Thyroid gland (tissue), 4 donors: ENCODE results near the gene ACTN2. TPM values are rescaled to one million over a fixed set of nuclear protein-coding genes. Genes with fewer than 3 reads are reported as not detected.

ENCODE experiments used
- DNase-seq, 2 donors: peaks; one replicate each; pipeline ENCODE4 v3.0.0-alpha.2; 2019
- H3K27ac ChIP-seq, 3 donors: fragments of 200-600 bp; sonication (generic); 1 replicate in 2 of 3; 2 replicates in 1 of 3; pipeline ENCODE4 v1.5.1; 2016 to 2019; ENCODE audit warnings: mild to moderate bottlenecking in 1 of 3, moderate library complexity in 1 of 3
- H3K27me3 ChIP-seq: fragments of 200-600 bp; sonication (generic); one replicate; pipeline ENCODE4 v1.5.1; 2019
- H3K36me3 ChIP-seq, 2 donors: fragments of 200-600 bp; sonication (generic); one replicate each; pipeline ENCODE4 v1.5.1; 2016 to 2019
- H3K4me1 ChIP-seq, 2 donors: fragments of 200-600 bp; sonication (generic); one replicate each; pipeline ENCODE4 v1.5.1; 2017 to 2019
- H3K4me3 ChIP-seq, 3 donors: fragments of 200-600 bp; sonication (generic); replicated peaks in 1 of 3; 1 replicate in 2 of 3; 2 replicates in 1 of 3; pipeline ENCODE4 v1.5.1; 2016; ENCODE audit warnings: mild to moderate bottlenecking in 1 of 3
- H3K9me3 ChIP-seq: fragments of 200-600 bp; sonication (generic); one replicate; pipeline ENCODE4 v1.5.1; 2017
- CTCF ChIP-seq, 6 experiments: fragments of 200-600 bp in 3 of 6; fragments of 450-650 bp in 3 of 6; sonication (generic) in 3 of 6; IDR thresholded peaks; one replicate each; pipeline ENCODE4 v1.5.1; 2016 to 2019; ENCODE audit warnings: antibody characterized with exemption in 6 of 6, mild to moderate bottlenecking in 2 of 6, inconsistent platforms in 1 of 6, moderate library complexity in 1 of 6
- POLR2A ChIP-seq, 2 donors: fragments of 450-650 bp; IDR thresholded peaks; one replicate each; pipeline ENCODE4 v1.6.1; 2017; ENCODE audit warnings: antibody characterized with exemption in 2 of 2, mild to moderate bottlenecking in 2 of 2, moderate library complexity in 1 of 2
- WGBS, 2 donors: methylation state at CpG; one replicate each; pipeline ENCODE4 v1.1.5; 2017; 5-methylcytosine and 5-hydroxymethylcytosine counted together
- intact Hi-C: fragments of 100-400 bp; cut with DNase I; formaldehyde crosslinking; loops from one replicate; pipeline ENCODE4 v1.15.1; 2023
- total RNA-seq, 4 donors: library from RNA; depleted of rRNA; stranded (reverse); fragments of >200 nt; gene quantifications; one replicate each; pipeline ENCODE4 v1.2.3, GENCODE V29; 2016

ACTN2 gene
- total RNA-seq, 4 donors from 2014 or later: 0.40 to 0.56 TPM; not detected in 2

- Histone ChIP-seq H3K4me1 (no peaks in the 10 kb centered on the region), H3K36me3 (no peaks in the 10 kb centered on the region), H3K9me3 (no peaks in the 10 kb centered on the region), H3K27me3 (no peaks in the 10 kb centered on the region), H3K27ac (no peak overlapping the region), H3K4me3 (no peak overlapping the region)
- no peak for TF ChIP-seq CTCF (IDR thresholded peaks at IDR 0.05)
- no peak for TF ChIP-seq POLR2A (IDR thresholded peaks at IDR 0.05)
- 84 to 88% methylated on average over 6 of the region's 6 CpGs for WGBS, 2 donors
- intact Hi-C loops: no loop called here
- no peak for DNase-seq
These were observed 31.5 kb downstream of the ACTN2 start for GRCh38 chr1:236717811-236718210.

DNA sequence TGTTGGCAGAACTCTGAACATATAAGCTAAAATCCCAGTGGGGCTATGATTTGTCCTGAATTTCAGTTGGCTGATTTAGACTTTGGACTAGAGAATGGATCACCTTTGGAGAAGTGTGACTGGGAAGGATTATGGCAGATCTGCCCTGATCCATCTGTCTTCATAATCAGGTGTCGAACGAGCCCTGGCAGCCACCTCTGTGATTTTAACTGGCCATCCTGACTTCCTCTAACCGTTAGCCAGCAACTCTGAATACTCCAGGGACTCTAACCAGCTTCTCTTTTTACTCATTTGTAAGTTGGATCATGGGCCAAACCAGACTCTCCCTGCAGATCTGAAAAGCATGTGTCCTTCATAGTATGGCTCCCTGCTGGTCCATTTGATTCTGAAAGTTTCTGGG, 32.0 kb downstream of the ACTN2 start:
- no peak overlapping the region for H3K27ac ChIP-seq
- no peaks in the 10 kb centered on the region for H3K27me3 ChIP-seq
- intact Hi-C loops: no loop called here
- H3K36me3 ChIP-seq: no peaks in the 10 kb centered on the region
- no peak for TF ChIP-seq POLR2A (IDR thresholded peaks at IDR 0.05)
- no peak for TF ChIP-seq CTCF (IDR thresholded peaks at IDR 0.05)
- no peaks in the 10 kb centered on the region for H3K4me1 ChIP-seq
- whole genome bisulfite sequencing, 2 donors: 48 to 55% methylated on average over 3 of the region's 3 CpGs
- H3K4me3 ChIP-seq: no peak overlapping the region
- no peaks in the 10 kb centered on the region for H3K9me3 ChIP-seq
- DNase-seq: no peak

DNA sequence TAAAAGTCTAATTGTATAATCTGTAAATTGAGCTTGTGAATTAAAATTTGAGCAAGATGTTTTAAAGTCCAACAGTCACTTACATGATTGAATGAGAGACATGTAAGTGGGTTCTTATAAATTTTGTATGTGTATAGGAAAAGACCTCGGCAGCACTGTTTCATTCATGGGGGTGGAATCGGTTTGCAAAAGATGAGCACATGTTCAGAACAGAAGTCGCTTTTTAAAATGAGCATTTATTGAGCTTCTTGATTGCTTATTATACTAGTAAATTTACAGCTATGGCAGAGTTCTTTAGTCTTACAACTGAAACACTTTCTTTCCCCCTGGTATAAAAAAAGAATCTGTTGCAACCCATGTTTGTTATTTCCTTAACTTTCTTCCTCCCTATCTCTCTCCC, 33.9 kb downstream of the ACTN2 start:
- Histone ChIP-seq H3K9me3 (no peaks in the 10 kb centered on the region), H3K36me3 (no peaks in the 10 kb centered on the region), H3K4me3 (no peak overlapping the region), H3K4me1 (no peaks in the 10 kb centered on the region), H3K27me3 (no peaks in the 10 kb centered on the region), H3K27ac (no peak overlapping the region)
- WGBS, 2 donors: 51 to 61% methylated on average over 3 of the region's 3 CpGs
- no peak for DNase-seq
- intact Hi-C loops: no loop called here
- TF ChIP-seq POLR2A (IDR thresholded peaks at IDR 0.05) (no peak), CTCF (IDR thresholded peaks at IDR 0.05) (no peak)

DNA sequence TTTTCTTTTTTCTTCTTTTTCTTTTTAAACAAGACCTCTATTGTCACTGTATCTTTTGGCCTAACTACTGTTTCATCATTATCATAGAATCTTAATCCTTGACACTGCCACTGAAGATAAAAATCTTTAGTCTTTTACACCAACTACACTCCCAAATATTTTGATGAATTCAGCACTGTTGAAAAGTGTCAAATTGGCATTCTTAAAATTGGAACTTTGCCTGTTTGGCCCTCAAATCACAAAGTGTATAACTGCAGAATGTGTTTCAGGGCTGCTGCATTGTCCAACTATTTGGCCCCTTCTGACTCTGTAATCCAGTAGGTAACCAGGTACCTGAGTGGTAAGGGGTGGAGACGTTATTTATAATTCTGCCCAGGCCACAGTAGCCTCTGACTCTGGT, 34.3 kb downstream of the ACTN2 start:
- Histone ChIP-seq H3K36me3 (no peaks in the 10 kb centered on the region), H3K4me1 (no peaks in the 10 kb centered on the region), H3K27ac (no peak overlapping the region), H3K27me3 (no peaks in the 10 kb centered on the region), H3K4me3 (no peak overlapping the region), H3K9me3 (no peaks in the 10 kb centered on the region)
- WGBS, 2 donors: 75 to 77% methylated on average over 1 of the region's 1 CpG
- TF ChIP-seq CTCF (IDR thresholded peaks at IDR 0.05): no peak
- no peak for TF ChIP-seq POLR2A (IDR thresholded peaks at IDR 0.05)
- no peak for DNase-seq
- intact Hi-C loops: no loop called here

DNA sequence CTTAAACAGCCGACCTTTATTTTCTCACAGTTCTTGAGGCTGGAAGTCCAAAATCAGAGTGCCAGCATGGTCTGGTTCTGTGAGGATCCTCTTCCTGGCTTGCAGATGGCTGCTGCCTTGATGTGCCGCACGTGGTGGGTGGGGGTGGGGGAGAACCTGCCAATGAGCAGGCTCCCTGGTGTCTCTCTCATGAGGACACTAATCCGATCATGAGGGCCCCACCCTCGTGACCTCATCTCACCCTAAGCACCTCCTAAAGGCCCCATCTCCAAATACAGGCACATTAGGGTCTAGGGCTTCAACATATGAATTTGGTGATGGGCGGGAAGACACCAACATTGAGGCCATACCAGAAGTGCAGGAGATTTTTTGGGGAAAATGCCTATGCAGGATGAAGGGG, 37.8 kb downstream of the ACTN2 start:
- intact Hi-C loops: no loop called here
- no peak overlapping the region for H3K4me3 ChIP-seq
- DNase-seq: no peak

More for the DNA sequence above, 37.8 kb downstream of the ACTN2 start:
- no peaks in the 10 kb centered on the region for H3K9me3 ChIP-seq
- no peaks in the 10 kb centered on the region for H3K36me3 ChIP-seq
- no peaks in the 10 kb centered on the region for H3K27me3 ChIP-seq
- H3K4me1 ChIP-seq: no peaks in the 10 kb centered on the region
- no peak overlapping the region for H3K27ac ChIP-seq
- 72 to 83% methylated on average over 3 to 6 of the region's 6 CpGs for WGBS, 2 donors
- no peak for TF ChIP-seq CTCF (IDR thresholded peaks at IDR 0.05)
- no peak for TF ChIP-seq POLR2A (IDR thresholded peaks at IDR 0.05)
